Activated CD4-positive, alpha-beta T cell treated with anti-CD3 and anti-CD28 coated beads for 24 hours (primary cell): ENCODE measurements around the gene SH3BP5.
A peak's percentile ranks its signal among the peaks of the same experiment; 100 is the strongest.
"Not testable (repeated sequence)": the region's sequence is repeated elsewhere in the genome, so short reads cannot be mapped to it uniquely, and the experiment has no call there.

ENCODE experiments used
- DNase-seq, 2 donors: peaks; one replicate each; pipeline ENCODE4 v3.0.0-alpha.2; 2020; ENCODE audit warnings: low read depth in 2 of 2

Gene SH3BP5, protein sequence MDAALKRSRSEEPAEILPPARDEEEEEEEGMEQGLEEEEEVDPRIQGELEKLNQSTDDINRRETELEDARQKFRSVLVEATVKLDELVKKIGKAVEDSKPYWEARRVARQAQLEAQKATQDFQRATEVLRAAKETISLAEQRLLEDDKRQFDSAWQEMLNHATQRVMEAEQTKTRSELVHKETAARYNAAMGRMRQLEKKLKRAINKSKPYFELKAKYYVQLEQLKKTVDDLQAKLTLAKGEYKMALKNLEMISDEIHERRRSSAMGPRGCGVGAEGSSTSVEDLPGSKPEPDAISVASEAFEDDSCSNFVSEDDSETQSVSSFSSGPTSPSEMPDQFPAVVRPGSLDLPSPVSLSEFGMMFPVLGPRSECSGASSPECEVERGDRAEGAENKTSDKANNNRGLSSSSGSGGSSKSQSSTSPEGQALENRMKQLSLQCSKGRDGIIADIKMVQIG

DNA sequence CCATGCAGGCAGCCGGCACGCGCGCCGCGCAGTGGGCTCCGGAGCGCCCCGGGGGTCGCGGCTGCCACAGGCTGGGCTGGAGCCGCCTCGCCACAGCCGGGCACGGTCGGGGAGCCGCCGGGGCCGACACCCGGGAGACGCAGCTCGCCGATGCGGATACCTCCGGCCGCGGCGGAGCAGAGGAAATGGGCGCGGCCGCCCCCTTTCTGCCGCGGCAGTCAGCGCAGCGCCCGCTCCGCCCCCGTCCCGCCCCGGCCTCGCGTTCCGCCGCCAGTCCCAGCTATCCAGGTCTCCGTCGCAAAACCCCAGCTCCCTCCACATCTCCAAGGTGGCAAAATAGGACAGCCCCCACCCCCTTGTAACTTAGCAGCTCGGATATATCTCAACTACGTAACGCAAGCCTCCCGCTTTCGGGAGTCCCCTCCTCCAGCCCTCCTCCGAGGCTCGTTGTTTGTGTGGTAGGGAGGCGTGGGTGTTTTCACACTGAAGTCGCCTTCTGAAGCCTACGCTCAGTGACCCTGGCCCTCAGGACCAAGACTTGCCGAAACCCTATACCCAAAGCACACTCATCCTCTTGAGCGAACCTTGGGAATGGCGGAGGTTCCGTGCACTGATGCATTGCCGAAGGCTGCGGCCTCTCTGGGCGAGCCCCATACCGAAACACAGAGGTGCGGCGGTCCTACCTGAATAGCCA is at the start of gene SH3BP5:
SH3BP5 (minus strand) TSS at position 182 of the 694 bp plus-strand sequence; CDS start at position 4, 178 bp downstream.
- peak; percentile 56 to 57 for DNase-seq

DNA sequence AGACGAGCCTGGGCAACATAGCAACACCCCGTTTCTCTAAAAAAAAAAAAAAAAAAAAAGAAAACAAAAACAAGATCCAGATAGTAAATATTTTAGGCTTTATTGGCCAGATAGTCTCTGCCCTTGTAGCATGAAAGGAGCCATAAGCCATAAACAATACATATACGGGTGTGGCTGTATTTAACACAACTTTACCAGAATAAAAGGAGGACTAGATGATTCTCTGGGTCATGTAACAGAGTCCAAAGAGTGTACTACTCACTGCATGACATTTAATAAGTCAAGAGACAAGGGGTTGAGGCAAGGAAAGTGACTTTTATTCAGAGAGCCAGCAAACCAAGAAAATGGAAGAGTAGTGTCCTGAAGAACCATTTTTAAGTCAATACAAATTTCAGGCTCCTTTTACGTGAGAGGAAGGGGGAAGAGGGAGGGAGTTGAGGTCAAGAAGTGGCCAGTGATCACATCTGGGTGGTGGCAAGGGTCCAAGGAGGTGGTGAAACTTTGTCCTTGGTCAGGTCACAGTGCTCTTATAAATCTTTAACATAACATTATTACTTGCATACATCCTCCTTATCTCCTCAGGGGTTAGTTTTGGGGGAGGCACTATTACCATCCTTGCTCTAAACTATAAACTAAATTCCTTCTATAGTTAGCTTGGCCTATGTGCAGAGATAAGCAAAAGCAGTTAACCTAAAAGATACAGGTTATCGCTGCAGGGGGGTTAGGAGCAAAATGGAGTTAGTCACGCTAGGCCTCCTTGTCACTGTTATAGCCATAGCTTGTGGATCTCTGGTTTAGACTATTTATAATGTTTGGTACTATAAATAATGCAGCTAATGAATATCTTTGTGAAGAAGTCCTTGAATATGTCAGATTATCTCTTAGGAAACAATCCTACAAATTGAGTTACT is 48.8 kb upstream of the SH3BP5 start:
- no peak for DNase-seq

DNA sequence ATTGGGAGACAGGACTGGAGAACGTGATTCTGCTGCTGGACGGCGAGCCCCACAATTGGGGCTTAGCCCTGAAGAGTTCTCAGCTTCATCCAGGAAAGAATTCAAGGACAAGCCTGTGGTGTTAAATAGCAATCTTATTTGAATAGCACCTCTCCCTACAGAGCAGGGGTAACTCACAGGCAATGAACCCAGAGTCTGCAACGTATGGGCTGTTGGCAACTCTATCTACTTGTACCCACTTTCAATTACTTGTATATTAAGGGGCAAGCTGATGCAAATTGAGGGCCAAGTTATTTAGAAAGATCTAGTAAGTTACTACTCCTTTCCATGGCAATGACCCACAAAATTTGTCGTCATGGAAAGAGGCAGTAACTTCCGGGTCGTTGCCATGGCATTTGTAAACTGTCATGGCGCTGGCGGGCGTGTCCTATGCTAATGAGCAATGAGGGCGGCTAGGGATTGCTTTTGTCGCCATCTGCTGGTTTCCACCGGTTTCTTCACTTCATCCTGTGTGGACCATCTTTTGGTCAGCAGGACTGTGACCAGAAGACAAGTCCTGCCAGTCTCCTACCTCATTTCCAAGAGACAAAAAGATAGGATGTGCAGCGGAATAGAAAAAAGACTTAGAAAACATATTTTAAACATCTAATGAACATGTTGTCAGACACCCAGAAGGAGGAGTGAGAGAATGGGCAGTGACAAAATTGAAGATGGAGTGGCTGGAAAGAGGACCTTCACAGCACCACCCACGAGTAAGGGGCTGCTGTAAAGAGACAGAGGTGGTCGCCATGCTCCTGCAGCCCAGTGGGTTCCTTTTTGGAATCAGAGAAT is 45.8 kb upstream of the SH3BP5 start:
- peak; percentile 86 to 90 for DNase-seq

DNA sequence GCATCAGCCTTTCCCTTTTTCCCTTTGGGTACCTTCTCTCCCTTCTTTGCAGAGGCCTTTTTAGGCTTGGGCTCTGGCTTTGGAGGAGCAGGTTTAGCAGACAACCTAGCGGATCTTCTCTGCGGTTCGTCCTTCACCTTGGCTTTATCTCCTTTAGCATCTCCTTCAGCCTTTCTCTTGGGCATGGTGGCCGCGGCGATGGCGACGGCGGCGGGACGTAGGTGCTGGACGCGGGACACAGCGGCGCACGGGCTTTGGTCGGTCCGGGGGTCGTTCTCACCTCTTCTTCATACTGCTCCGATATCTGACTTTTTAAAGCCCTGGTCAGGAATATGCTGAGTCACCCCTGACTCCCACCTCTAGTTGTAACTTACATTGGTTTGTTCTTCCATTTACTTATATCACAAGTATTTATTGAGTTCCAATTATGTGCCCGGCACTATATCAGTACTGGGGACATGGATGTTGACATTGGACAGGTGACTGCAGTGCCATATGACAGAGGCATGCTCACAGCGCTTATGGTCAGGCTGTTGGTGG is 43.1 kb upstream of the SH3BP5 start:
- no peak for DNase-seq

DNA sequence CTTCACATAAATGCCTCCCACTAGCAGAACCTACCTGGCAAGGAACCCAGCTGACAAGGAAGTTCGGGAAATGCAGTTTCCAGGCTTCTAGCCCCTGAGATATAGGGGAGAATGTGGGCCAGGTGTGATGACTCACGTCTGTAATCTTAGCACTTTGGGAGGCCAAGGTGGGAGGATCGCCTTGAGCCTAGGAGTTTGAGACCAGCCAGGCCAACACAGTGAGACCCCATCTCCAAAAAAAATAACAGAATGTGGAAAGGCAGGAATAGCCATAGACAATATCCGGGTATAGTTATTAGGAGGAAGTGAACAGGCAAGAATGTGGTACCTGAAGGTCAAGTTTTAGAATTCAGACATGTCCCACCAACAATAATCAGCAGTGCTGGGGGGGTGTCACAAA is 40.5 kb upstream of the SH3BP5 start:
- no peak for DNase-seq

DNA sequence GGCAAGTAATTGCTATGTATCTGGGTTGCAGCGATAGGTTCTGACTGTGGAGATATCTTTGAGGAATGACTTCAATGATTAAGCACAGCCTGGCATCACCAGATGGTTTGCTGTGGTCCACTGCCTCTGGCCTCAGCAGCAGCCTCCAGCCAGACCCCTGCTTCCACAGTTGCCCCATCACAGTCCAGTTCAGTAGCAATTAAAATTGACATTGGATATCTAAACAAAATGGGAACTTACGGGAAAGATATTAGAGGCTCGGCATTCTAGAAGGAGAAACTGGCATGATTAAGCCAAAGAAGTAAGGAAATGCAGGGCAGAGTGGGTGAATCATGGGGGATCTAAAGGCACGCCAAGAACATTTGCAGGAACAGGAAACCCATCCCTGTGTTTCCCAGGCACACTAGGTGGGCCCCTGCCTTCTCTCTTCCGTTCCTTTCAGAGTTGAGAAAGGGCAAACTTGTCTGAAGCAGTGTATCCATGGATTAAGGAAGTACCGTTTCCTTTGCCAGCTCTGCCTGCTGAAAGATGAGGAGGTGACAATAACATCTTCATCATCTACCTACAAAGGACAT is 36.3 kb upstream of the SH3BP5 start:
- DNase-seq = no peak

DNA sequence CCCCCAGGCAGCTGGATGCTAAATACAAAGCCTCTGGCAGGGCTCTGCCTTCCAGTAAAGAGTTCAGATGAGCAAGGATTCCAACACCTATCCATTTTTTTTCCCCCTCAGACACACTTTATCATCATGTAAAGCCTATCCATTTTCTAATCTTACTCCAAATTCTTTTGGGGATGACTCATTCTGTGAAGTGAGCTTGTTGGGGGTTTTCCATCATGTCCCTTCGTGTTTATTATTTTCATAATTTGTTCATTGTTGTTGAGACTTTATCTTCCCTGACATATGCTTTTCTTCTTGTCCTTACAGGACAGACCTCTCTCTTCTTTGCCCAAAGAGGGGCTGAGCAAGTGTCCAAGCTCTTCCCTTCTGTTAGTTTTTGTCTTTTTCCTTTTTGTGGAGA is 34.7 kb upstream of the SH3BP5 start:
- no peak for DNase-seq

DNA sequence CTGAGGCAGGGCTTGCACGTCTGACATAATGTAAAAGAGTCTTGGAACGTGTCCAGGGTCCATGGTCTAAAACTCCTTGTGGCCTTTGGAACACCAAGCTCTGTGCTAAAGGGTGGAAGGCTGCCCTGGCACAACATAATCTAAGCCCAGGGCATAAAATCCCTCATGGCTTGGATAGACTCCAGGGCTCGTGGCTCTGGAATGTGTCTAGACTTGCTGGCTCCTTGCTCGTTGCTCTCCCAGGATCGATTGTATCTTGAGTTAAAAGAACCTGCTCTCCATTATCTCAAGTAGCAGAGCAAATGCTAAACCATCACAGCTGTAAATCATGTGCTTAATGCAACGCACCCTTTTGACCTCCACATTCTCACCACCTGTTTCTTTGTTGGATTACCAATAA is 31.7 kb upstream of the SH3BP5 start:
- not testable (repeated sequence) for DNase-seq

DNA sequence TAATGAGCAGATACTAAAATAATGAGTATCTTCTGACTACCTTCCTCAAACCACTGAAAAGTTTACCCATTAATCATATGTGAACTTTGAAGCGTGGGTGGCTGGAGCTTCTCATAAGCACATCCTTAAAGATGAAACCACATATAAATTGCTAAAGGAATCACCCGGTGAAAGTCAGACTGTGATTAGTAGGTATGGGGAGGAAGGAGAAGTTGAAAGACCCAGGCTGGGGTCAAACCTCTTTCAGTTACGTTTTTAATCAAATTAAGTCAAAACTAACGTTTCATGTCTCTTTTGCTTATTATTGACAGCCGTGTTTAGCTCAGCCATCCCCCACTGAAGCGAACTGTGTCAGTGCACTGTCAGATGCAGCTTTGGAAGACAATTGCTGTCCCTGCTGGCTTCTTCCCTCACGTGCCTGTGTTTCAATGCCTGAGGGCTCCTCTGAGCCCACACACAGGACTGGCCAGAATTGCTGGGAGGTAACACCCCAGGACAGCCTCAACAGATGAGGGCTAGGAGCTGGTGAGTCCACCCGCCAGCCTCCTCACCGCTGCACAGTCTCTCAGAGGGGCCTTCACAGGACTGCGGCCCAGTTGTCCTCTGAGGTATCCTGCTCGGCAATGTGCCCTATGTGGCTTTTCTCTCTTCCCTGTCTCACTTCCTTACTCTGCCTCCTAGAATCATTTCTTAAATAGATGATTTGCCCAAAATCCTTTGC is 29.3 kb upstream of the SH3BP5 start:
- DNase-seq = peak; percentile 39 to 49

DNA sequence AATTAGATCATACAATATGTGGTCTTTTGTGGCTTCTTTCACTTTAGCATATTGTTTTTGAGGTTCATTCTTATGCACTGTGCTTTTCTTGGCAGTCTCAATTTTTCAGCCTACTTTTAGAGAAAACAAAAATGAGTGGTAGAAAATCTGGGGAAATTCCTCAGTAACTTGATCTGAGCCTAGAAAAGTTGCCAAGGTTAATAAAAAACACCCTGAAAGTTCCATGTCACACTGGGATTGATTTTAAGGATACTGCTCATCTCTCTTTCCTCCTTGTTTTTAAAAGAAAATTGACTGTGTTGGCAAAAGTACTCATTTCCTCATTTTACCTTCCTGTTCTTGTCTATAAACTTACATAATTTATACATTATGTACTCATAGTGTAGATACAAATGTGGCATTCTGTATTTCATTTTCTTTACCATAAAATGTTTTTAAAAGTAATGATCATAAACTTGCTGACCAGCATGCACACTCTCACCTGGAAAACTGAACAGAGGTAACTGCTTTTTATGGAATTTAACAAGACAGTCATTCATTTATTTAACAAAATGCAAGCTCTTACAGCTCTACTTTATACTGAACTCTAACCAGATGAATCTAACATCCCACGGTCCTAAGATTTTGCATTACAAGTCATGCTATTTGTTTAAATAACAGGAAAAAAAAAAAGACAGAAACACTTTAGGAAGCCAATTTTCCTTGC is 28.6 kb upstream of the SH3BP5 start:
- DNase-seq = no peak

DNA sequence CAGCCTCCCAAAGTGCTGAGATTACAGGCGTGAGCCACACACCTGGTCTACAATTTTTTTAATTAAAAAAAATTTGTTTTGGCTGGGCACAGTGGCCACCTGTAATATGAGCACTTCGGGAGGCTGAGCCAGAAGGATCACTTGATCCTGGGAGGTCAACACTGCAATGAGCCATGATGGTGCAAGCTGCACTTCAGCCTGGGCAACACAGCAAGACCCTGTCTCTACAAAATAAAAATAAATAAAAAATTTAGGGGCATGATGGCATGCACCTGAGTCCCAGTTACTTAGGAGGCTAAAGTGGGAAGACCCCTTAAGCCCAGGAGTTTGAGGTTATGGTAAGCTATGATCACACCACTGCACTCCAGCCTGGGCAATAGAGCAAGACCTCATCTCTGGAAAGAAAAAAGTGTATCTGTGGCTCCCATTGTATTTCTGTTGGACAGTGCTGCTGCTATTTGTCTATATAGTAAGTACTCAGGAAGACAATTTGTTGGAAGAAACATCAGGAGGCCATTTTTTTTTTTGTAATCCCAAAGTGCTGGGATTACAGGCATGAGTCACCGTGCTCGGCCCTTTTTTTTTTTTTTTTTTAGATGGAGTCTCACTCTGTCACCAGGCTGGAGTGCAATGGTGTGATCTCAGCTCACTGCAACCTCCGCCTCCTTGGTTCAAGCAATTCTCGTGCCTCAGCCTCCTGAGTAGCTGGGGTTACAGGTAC is 27.5 kb upstream of the SH3BP5 start:
- no peak for DNase-seq

DNA sequence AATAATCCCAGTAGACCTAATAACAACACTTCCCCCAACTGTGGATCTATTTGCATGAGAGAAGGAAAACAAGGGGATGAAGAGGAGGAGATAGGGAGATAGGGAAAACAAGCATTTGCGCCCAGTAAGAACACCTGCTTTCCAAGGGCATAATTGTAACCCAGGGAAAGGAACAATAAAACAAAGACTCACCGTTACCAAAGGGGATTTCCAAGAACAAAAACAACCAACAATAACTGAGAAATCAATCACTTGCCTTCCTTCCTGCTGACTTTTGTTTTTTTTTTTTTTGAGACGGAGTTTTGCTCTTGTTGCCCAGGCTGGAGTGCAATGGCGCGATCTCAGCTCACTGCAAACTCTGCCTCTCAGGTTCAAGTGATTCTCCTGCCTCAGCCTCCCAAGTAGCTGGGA is 24.3 kb upstream of the SH3BP5 start:
- DNase-seq = not testable (repeated sequence)

DNA sequence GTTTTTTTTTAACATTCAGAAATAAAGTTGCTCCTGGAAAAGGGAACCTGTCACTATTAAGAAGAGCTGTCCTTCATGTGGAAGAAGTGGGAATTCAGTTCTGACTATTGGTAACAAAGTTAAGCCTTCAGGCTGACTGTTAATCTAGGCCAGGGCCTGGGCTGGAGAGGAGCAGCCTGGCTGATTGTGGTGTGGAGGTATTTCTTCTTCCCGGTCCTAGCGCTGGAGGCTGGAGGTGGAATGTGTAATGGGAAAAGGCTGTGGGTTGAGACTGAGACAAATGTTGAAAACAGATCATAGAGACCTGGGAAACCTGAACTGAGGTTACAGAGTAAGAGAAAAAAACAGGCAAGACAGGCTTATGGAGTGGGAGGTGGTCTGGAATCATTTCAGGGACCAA is 23.8 kb upstream of the SH3BP5 start:
- DNase-seq = no peak

DNA sequence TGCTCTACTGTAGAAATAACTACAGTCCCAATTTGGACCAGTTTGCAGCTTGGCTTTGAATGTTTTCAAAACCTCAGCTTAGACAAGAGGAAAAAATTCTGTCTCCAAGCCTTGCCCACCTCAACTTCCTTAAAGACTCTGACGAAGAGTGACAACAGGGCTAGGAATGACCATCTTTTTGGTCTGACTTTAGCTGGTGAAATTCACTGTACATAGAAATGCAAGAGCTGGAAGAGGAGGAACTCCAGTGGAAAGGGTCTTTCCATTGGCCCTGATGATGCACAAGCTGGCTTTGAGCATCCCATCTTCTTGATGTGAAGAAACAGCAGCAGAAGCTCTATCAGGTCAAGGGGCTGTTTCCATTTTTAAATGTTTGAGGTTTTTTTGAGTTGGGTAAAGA is 22.7 kb upstream of the SH3BP5 start:
- no peak for DNase-seq

DNA sequence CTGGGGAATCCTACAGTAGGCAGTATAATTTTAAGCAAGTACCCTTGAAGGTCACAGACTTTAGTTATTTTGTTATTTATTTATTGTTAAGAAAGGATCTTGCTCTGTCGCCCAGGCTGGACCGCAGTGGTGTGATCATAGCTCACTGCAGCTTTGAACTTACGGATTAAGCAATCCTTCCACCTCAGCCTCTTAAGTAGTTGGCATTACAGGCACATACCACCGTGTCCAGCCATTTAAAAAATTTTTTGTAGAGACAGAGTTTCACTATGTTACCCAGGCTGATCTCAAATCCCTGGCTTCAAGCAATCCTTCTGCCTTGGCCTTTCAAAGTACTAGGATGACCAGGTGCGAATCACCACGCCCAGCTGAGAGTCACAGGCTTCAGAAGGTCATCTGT is 22.1 kb upstream of the SH3BP5 start:
- DNase-seq = no peak

DNA sequence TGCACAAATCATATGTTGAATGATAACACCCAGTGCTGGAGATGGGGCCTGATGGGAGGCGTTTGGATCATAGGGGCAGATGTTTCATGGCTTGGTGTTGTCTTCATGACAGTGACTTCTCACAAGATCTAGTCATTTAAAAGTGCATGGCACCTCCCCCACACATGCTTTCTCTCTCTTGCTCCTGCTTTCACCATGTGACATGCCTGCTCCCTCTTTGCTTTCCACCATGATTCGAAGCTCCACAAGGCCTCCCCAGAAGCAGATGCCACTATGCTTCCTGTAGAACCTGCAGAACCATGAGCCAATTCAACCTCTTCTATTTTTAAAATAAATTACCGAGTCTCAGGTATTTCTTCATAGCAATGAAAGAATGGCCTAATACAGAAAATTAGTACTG is 17.8 kb upstream of the SH3BP5 start:
- no peak for DNase-seq

DNA sequence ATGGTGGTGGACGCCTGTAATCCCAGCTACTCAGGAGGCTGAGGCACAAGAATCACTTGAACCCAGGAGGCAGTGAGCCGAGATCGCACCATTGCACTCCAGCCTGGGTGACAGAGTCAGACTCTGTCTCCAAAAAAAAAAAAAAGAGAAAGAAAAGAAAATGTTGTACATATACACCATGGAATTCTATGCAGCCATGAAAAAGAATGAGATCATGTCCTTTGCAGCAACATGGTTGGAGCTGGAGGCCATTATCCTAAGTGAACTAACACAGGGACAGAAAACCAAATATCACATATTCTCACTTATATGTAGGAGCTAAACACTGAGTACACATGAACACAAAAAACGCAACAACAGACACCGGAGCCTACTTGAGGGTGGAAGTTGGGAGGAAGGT is 17.1 kb upstream of the SH3BP5 start:
- DNase-seq = not testable (repeated sequence)

DNA sequence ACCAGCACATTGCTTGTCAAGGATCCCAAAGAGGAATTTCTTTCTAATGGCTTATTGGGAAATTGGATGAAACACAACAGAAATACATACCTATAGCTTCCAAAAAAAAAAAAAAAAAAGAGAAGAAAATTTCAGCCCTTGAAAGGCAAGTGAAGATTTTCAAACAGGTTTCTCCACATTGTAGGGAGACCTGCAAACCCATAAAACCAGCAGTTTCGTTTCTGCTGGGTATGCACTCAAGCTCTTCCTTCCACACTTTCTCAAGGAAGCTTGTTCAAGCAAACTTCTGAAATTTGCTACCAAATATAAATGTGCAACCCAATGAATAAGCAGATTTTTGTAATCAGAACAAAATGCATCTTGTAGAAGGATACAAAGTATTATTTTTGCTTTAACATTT is 15.9 kb upstream of the SH3BP5 start:
- DNase-seq = no peak

DNA sequence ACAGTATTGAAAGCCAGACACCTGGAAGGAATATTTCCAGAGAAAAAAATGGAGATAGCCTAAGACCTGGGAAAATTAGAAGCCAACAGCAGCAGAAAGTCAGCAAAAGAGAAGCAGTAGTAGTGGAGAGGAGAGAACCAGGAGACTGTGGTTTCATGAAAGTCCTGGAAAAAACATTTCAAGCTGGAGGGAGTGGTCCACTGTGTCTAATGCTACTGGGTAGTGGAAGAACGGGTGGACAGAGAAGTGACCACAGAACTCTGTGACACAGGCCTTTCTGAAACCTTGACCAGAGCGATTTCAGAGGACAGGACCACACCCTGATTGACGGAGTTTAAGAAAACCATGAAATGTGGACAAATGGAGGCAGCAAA is 15.3 kb upstream of the SH3BP5 start:
- no peak for DNase-seq
